Raji (cell line): ENCODE results near the gene NBL1.

Source experiments
- POLR2A ChIP-seq: IDR thresholded peaks from 2 replicates; pipeline ENCODE4 v1.6.1; 2011; ENCODE audit warnings: low read depth, low read length, control low read depth; ENCODE audit not compliant: insufficient read depth

The NBL1 gene

GRCh38 chr1:19643602-19644394 is at the start of gene NBL1:
Gene NBL1 (plus strand): TSS chr1:19644311. CDS start chr1:19655031, 10,720 bp downstream.
- TF ChIP-seq POLR2A, result no peak

GRCh38 chr1:19596065-19596713 is 47.9 kb upstream of the NBL1 start:
- TF ChIP-seq POLR2A, result no peak

GRCh38 chr1:19596714-19597495 is 47.2 kb upstream of the NBL1 start:
- peak; percentile 88 for TF ChIP-seq POLR2A

GRCh38 chr1:19597496-19598309 is 46.4 kb upstream of the NBL1 start:
- no peak for TF ChIP-seq POLR2A

GRCh38 chr1:19599810-19600209 is 44.3 kb upstream of the NBL1 start:
- TF ChIP-seq POLR2A, result no peak

- TF ChIP-seq POLR2A, result no peak
Observed at GRCh38 chr1:19602486-19602885, 41.6 kb upstream of the NBL1 start.

GRCh38 chr1:19605967-19606366 is 38.1 kb upstream of the NBL1 start:
- no peak for TF ChIP-seq POLR2A

GRCh38 chr1:19606817-19607642 is 37.1 kb upstream of the NBL1 start:
- TF ChIP-seq POLR2A, result no peak

- TF ChIP-seq POLR2A, result no peak
Observed at GRCh38 chr1:19608232-19608631, 35.9 kb upstream of the NBL1 start.

- no peak for TF ChIP-seq POLR2A
Observed at GRCh38 chr1:19610282-19610981, 33.7 kb upstream of the NBL1 start.

- TF ChIP-seq POLR2A, result no peak
Observed at GRCh38 chr1:19612530-19612929, 31.6 kb upstream of the NBL1 start.

- no peak for TF ChIP-seq POLR2A
Observed at GRCh38 chr1:19613171-19613703, 30.9 kb upstream of the NBL1 start.

GRCh38 chr1:19615438-19615837 is 28.7 kb upstream of the NBL1 start:
- no peak for TF ChIP-seq POLR2A
